Panc1 (cell line): Measurements from ENCODE around the gene RNF220.

ENCODE experiments used
- CTCF ChIP-seq: fragments of 450-650 bp; IDR thresholded peaks from 2 replicates; pipeline ENCODE4 v1.5.1; 2017; ENCODE audit warnings: mild to moderate bottlenecking
- POLR2AphosphoS5 ChIP-seq: IDR thresholded peaks from 2 replicates; pipeline ENCODE4 v1.6.1; 2012; ENCODE audit warnings: mild to moderate bottlenecking, low read depth, low read length, moderate library complexity
- REST ChIP-seq, 2 experiments: IDR thresholded peaks; 2 replicates each; pipeline ENCODE4 v1.6.1; 2011 to 2012; ENCODE audit warnings: low read depth in 2 of 2, control low read depth in 1 of 2, low read length in 1 of 2, mild to moderate bottlenecking in 1 of 2, moderate library complexity in 1 of 2; ENCODE audit not compliant: insufficient read depth in 1 of 2
- SIN3A ChIP-seq: IDR thresholded peaks from 2 replicates; pipeline ENCODE4 v1.6.1; 2012; ENCODE audit warnings: low read depth, mild to moderate bottlenecking, low read length, moderate library complexity, borderline replicate concordance; ENCODE audit not compliant: insufficient read depth
- TCF7L2 ChIP-seq: IDR thresholded peaks from 2 replicates; pipeline ENCODE4 v1.6.1; 2011; ENCODE audit warnings: mild to moderate bottlenecking, low read depth, low read length, inconsistent platforms

GRCh38 chr1:44652445-44653106 is 247.5 kb downstream of the RNF220 start:
- TF ChIP-seq SIN3A = no peak
- TF ChIP-seq CTCF = peak; percentile 97
- no peak for TF ChIP-seq POLR2AphosphoS5
- no peak for TF ChIP-seq REST (IDR thresholded peaks at IDR 0.05; ENCODE audit: insufficient read depth in 1 of 2, low read depth in 2 of 2, low read length in 1 of 2)
- TF ChIP-seq TCF7L2 = no peak; the same call in 1 of the 2 replicates
